ENCODE data around the gene RHBDL2. TPM values are rescaled to one million over a fixed set of nuclear protein-coding genes. Genes with fewer than 3 reads are reported as not detected.

The RHBDL2 gene
- total and polyA plus RNA-seq, 2 of the 13 experiments (the other 11 are each of a cell fraction or from before 2014, with no cell fraction given): 3.3 to 5.4 TPM

GRCh38 chr1:38859561-38860453, 81.8 kb downstream of the RHBDL2 start, which contains the start of gene RRAGC (continued):
- TF ChIP-seq ZNF740 (CRISPR knock-in tag; IDR thresholded peaks at IDR 0.05) (no peak), PRDM4 (CRISPR knock-in tag; IDR thresholded peaks at IDR 0.05; ENCODE audit: borderline replicate concordance) (no peak), SIN3A (IDR thresholded peaks at IDR 0.05; ENCODE audit: borderline replicate concordance, low read depth, low read length) (peak; percentile 84; the same call in 1 of the 2 replicates), SMYD3 (CRISPR knock-in tag; IDR thresholded peaks at IDR 0.05) (no peak), SNAI1 (CRISPR knock-in tag; IDR thresholded peaks at IDR 0.05; ENCODE audit: borderline replicate concordance) (0 out of 2 replicates have a peak, but pooled peaks have one; percentile 27), ZNF430 (CRISPR knock-in tag; IDR thresholded peaks at IDR 0.05) (peak; percentile 11; the same call in 1 of the 2 replicates), POGK (CRISPR knock-in tag; conservative IDR thresholded peaks at IDR 0.05) (peak; percentile 49; the same call in 1 of the 2 replicates), ZNF75D (CRISPR knock-in tag; IDR thresholded peaks at IDR 0.05; ENCODE audit: borderline replicate concordance) (no peak), ZNF780A (CRISPR knock-in tag; IDR thresholded peaks at IDR 0.05) (no peak), ZBTB25 (CRISPR knock-in tag; IDR thresholded peaks at IDR 0.05) (peak; percentile 54; the same call in 1 of the 2 replicates), ZNF580 (CRISPR knock-in tag; IDR thresholded peaks at IDR 0.05; ENCODE audit: borderline replicate concordance, low read depth) (peak; percentile 54), ZBTB7B (CRISPR knock-in tag; IDR thresholded peaks at IDR 0.05) (0 out of 2 replicates have a peak, but pooled peaks have one; percentile 23), ZNF180 (CRISPR knock-in tag; IDR thresholded peaks at IDR 0.05; ENCODE audit: borderline replicate concordance, low read depth) (no peak), POLR2AphosphoS5 (IDR thresholded peaks at IDR 0.05; ENCODE audit: low read depth, low read length) (peak; percentile 63), ZNF235 (CRISPR knock-in tag; IDR thresholded peaks at IDR 0.05; ENCODE audit: borderline replicate concordance) (no peak), ZNF354B (CRISPR knock-in tag; IDR thresholded peaks at IDR 0.05) (peak; percentile 91), THAP11 (CRISPR knock-in tag; IDR thresholded peaks at IDR 0.05) (peak; percentile 80), GLI4 (CRISPR knock-in tag; IDR thresholded peaks at IDR 0.05; ENCODE audit: borderline replicate concordance) (no peak), ZFP90 (CRISPR knock-in tag; IDR thresholded peaks at IDR 0.05; ENCODE audit: borderline replicate concordance) (peak; percentile 72), TGIF2 (CRISPR knock-in tag; IDR thresholded peaks at IDR 0.05) (peak; percentile 89), ZNF547 (CRISPR knock-in tag; IDR thresholded peaks at IDR 0.05) (peak; percentile 66; the same call in 1 of the 2 replicates), SNAPC2 (CRISPR knock-in tag; IDR thresholded peaks at IDR 0.05) (peak; percentile 42; the same call in 1 of the 2 replicates), HDAC1 (CRISPR knock-in tag; IDR thresholded peaks at IDR 0.05) (peak; percentile 91)
